IMR-90 (cell line): ENCODE data around the gene RNF17. TPM values are rescaled to one million over a fixed set of nuclear protein-coding genes. Genes with fewer than 3 reads are reported as not detected.

Experiments
- ATAC-seq: fragments of 200-7000 bp; cut with Tn5 transposase; 2 replicates; pipeline ENCODE4 v1.9.1; 2020; ENCODE audit warnings: low read depth, mild to moderate bottlenecking, moderate library complexity
- BruUV-seq: library from RNA; stranded (reverse); fragments of 400-500 nt; replicated peaks from 2 replicates; lab custom pipeline; 2021; lab: Mats Ljungman, UMichigan
- CTCF ChIA-PET: fragments of 300-600 bp; formaldehyde crosslinking; extraction: SDS; loops from one replicate; lab custom pipeline; 2021; ENCODE audit warnings: antibody characterized with exemption; lab: Yijun Ruan, JAX
- POLR2A ChIA-PET: fragments of 300-600 bp; sonication (Branson Sonifier 250); formaldehyde crosslinking; loops from one replicate; lab custom pipeline; 2022; ENCODE audit warnings: antibody characterized with exemption; ENCODE audit not compliant: unreplicated experiment; lab: Charles Lee
- DNase-seq: peaks from one replicate; pipeline ENCODE4 v3.0.0; 2013
- H2AFZ ChIP-seq: replicated peaks from 2 replicates; pipeline ENCODE3; 2013; ENCODE audit warnings: low read length, mild to moderate bottlenecking; ENCODE audit not compliant: poor library complexity
- H2AK5ac ChIP-seq: 2 replicates; pipeline ENCODE4 v1.6.1; 2013; ENCODE audit warnings: low read depth, low read length, inconsistent platforms
- H2AK9ac ChIP-seq: replicated peaks from 2 replicates; pipeline ENCODE3; 2013; ENCODE audit warnings: mild to moderate bottlenecking, low read depth, low read length, moderate library complexity; ENCODE audit not compliant: poor library complexity
- H2BK120ac ChIP-seq: 2 replicates; pipeline ENCODE4 v1.6.1; 2013; ENCODE audit warnings: low read depth, low read length, inconsistent platforms
- H2BK15ac ChIP-seq: 3 replicates; pipeline ENCODE4 v1.6.1; 2013; ENCODE audit warnings: low read depth, low read length, inconsistent platforms
- H2BK20ac ChIP-seq: 2 replicates; pipeline ENCODE4 v1.6.1; 2013; ENCODE audit warnings: low read depth, mild to moderate bottlenecking, inconsistent platforms, low read length, moderate library complexity
- H2BK5ac ChIP-seq: 2 replicates; pipeline ENCODE4 v1.6.1; 2013; ENCODE audit warnings: mild to moderate bottlenecking, low read depth, low read length, inconsistent platforms; ENCODE audit not compliant: poor library complexity, severe bottlenecking
- H3K14ac ChIP-seq: replicated peaks from 2 replicates; pipeline ENCODE4 v1.6.1; 2013; ENCODE audit warnings: low read depth, low read length, inconsistent platforms
- H3K18ac ChIP-seq: 2 replicates; pipeline ENCODE4 v1.6.1; 2013; ENCODE audit warnings: low read depth, low read length, control low read depth
- H3K23ac ChIP-seq: 2 replicates; pipeline ENCODE4 v1.6.1; 2013; ENCODE audit warnings: low read depth, low read length, inconsistent platforms
- H3K27ac ChIP-seq: 2 replicates; pipeline ENCODE4 v1.5.1; 2013; ENCODE audit warnings: mild to moderate bottlenecking, control low read depth, low read length; ENCODE audit not compliant: insufficient read depth
- H3K27me3 ChIP-seq: 2 replicates; pipeline ENCODE4 v1.6.1; 2013; ENCODE audit warnings: low read length; ENCODE audit not compliant: control insufficient read depth, insufficient read depth
- H3K36me3 ChIP-seq: 2 replicates; pipeline ENCODE4 v1.6.1; 2013; ENCODE audit warnings: low read length, mixed read lengths; ENCODE audit not compliant: control insufficient read depth, insufficient read depth
- H3K4ac ChIP-seq: 2 replicates; pipeline ENCODE4 v1.6.1; 2013; ENCODE audit warnings: low read depth, low read length, inconsistent platforms
- H3K4me1 ChIP-seq: 2 replicates; pipeline ENCODE4 v1.6.1; 2013; ENCODE audit warnings: low read length, mixed read lengths; ENCODE audit not compliant: control insufficient read depth, insufficient read depth
- H3K4me2 ChIP-seq: 2 replicates; pipeline ENCODE4 v1.6.1; 2013; ENCODE audit warnings: low read depth, mild to moderate bottlenecking, control low read depth, low read length, moderate library complexity
- H3K4me3 ChIP-seq: 2 replicates; pipeline ENCODE4 v1.5.1; 2013; ENCODE audit warnings: low read depth, mild to moderate bottlenecking, control low read depth, low read length, moderate library complexity; ENCODE audit not compliant: insufficient read depth
- H3K56ac ChIP-seq: 2 replicates; pipeline ENCODE4 v1.6.1; 2013; ENCODE audit warnings: low read length, inconsistent platforms; ENCODE audit not compliant: insufficient read depth; ENCODE audit errors: extremely low read depth
- H3K79me1 ChIP-seq, 2 experiments: 2 replicates each; pipeline ENCODE4 v1.6.1; 2013; ENCODE audit warnings: low read length in 2 of 2, inconsistent platforms in 1 of 2, low read depth in 1 of 2
- H3K9ac ChIP-seq: 2 replicates; pipeline ENCODE4 v1.6.1; 2013; ENCODE audit warnings: low read depth, low read length, control low read depth
- H3K9me1 ChIP-seq: 2 replicates; pipeline ENCODE4 v1.6.1; 2013; ENCODE audit warnings: low read length, inconsistent platforms; ENCODE audit not compliant: insufficient read depth
- H3K9me3 ChIP-seq: 2 replicates; pipeline ENCODE4 v1.6.1; 2013; ENCODE audit warnings: low read length; ENCODE audit not compliant: control insufficient read depth, insufficient read depth
- H4K20me1 ChIP-seq: 2 replicates; pipeline ENCODE4 v1.6.1; 2013; ENCODE audit warnings: low read length, inconsistent platforms; ENCODE audit not compliant: insufficient read depth
- H4K5ac ChIP-seq: 2 replicates; pipeline ENCODE4 v1.6.1; 2013; ENCODE audit warnings: mild to moderate bottlenecking, low read depth, low read length, control low read depth
- H4K8ac ChIP-seq, 2 experiments: 2 replicates each; pipeline ENCODE4 v1.6.1; 2013; ENCODE audit warnings: low read depth in 2 of 2, low read length in 2 of 2, control low read depth in 1 of 2, inconsistent platforms in 1 of 2
- H4K91ac ChIP-seq: 2 replicates; pipeline ENCODE4 v1.6.1; 2013; ENCODE audit warnings: low read depth, low read length, inconsistent platforms; ENCODE audit not compliant: insufficient read depth
- BHLHE40 ChIP-seq: fragments of 150-350 bp; IDR thresholded peaks from 2 replicates; pipeline ENCODE4 v1.6.1; 2016; ENCODE audit warnings: mild to moderate bottlenecking, low read depth, low read length
- CEBPB ChIP-seq: IDR thresholded peaks from 2 replicates; pipeline ENCODE4 v1.6.1; 2012; ENCODE audit warnings: low read depth, low read length, improper control_type of control experiment
- CTCF ChIP-seq: conservative IDR thresholded peaks from 2 replicates; pipeline ENCODE4 v1.5.1; 2012; ENCODE audit warnings: mild to moderate bottlenecking, low read depth, low read length, improper control_type of control experiment
- ELK1 ChIP-seq: fragments of 150-350 bp; IDR thresholded peaks from 2 replicates; pipeline ENCODE4 v1.6.1; 2016; ENCODE audit warnings: low read depth, mild to moderate bottlenecking, low read length, moderate library complexity, borderline replicate concordance
- FOS ChIP-seq: fragments of 150-350 bp; IDR thresholded peaks from 2 replicates; pipeline ENCODE4 v1.6.1; 2016; ENCODE audit warnings: low read depth, low read length
- MAFK ChIP-seq: IDR thresholded peaks from 2 replicates; pipeline ENCODE4 v1.6.1; 2012; ENCODE audit warnings: low read depth, low read length, improper control_type of control experiment
- MAZ ChIP-seq: IDR thresholded peaks from 2 replicates; pipeline ENCODE4 v1.6.1; 2012; ENCODE audit warnings: low read depth, mild to moderate bottlenecking, low read length, improper control_type of control experiment, moderate library complexity, borderline replicate concordance
- MXI1 ChIP-seq: IDR thresholded peaks from 2 replicates; pipeline ENCODE4 v1.6.1; 2012; ENCODE audit warnings: low read depth, mild to moderate bottlenecking, low read length, moderate library complexity, borderline replicate concordance
- POLR2A ChIP-seq: IDR thresholded peaks from 2 replicates; pipeline ENCODE4 v1.6.1; 2012; ENCODE audit warnings: mild to moderate bottlenecking, low read depth, low read length
- RAD21 ChIP-seq: IDR thresholded peaks from 2 replicates; pipeline ENCODE4 v1.6.1; 2012; ENCODE audit warnings: low read length, improper control_type of control experiment
- RCOR1 ChIP-seq: IDR thresholded peaks from 2 replicates; pipeline ENCODE4 v1.6.1; 2012; ENCODE audit warnings: mild to moderate bottlenecking, low read length, improper control_type of control experiment; ENCODE audit not compliant: insufficient replicate concordance
- USF2 ChIP-seq: fragments of 150-350 bp; IDR thresholded peaks from 2 replicates; pipeline ENCODE4 v1.6.1; 2017; ENCODE audit warnings: mild to moderate bottlenecking, antibody characterized with exemption, low read length, low read depth
- WGBS, 2 experiments: methylation state at CpG; one replicate each; pipeline versions ENCODE4 v1.1.5 to v1.1.7; 2013; ENCODE audit warnings: missing lambda C conversion rate in 2 of 2; ENCODE audit not compliant: insufficient read length in 1 of 2; ENCODE audit errors: extremely low coverage in 2 of 2; 5-methylcytosine and 5-hydroxymethylcytosine counted together
- dilution Hi-C: fragments of 300-500 bp; cut with HindIII; formaldehyde crosslinking; loops from one replicate; pipeline ENCODE4 v1.14.3; 2018; ENCODE audit warnings: low sequenced_read_pairs; ENCODE audit not compliant: unreplicated experiment
- in situ Hi-C: fragments of 300-500 bp; cut with MboI; formaldehyde crosslinking; loops from 3 replicates; pipeline ENCODE4 v1.14.3; 2019; ENCODE audit warnings: low sequenced_read_pairs, inconsistent platforms, mixed read lengths
- intact Hi-C: fragments of 100-400 bp; cut with micrococcal nuclease; formaldehyde crosslinking; loops from 2 replicates; pipeline ENCODE4 v1.10.0; 2022
- polyA plus RNA-seq, 3 experiments: library from polyadenylated mRNA; depleted of rRNA; stranded (reverse); fragments of >200 nt; gene quantifications; 2 replicates each; pipeline ENCODE4 v1.2.3, GENCODE V29; 2012; ENCODE audit warnings: low replicate concordance in 1 of 3
- total RNA-seq: library from RNA; depleted of rRNA; stranded (reverse); fragments of >200 nt; gene quantifications from 2 replicates; pipeline ENCODE4 v1.2.3, GENCODE V29; 2012

The RNF17 gene
- total and polyA plus RNA-seq, 2 of the 4 experiments (the other 2 are of a cell fraction): 0.03 to 0.18 TPM

- peaks cover 5% of the 10 kb centered on the region; the same call in 1 of the 2 replicates for H3K9me1 ChIP-seq
- peak overlapping the region; percentile 84 for H3K4me3 ChIP-seq
- peak overlapping the region; percentile 95 to 100 for H4K8ac ChIP-seq
- peak overlapping the region; percentile 95 for H2AFZ ChIP-seq
- peaks cover 2% of the 10 kb centered on the region; the same call in 1 of the 2 replicates for H3K27me3 ChIP-seq
- WGBS, 2 experiments: 0% methylated on average over 2 of the region's 60 CpGs; no CpG with 5 or more reads in 1 of the 2 experiments
- H3K4me1 ChIP-seq: peaks cover 2% of the 10 kb centered on the region; the same call in 1 of the 2 replicates
- peak overlapping the region; percentile 83 for H2BK120ac ChIP-seq
- peak overlapping the region; percentile 99 for H3K23ac ChIP-seq
- no peaks in the 10 kb centered on the region for H4K20me1 ChIP-seq
- H3K14ac ChIP-seq: peak overlapping the region; percentile 93
- H2BK5ac ChIP-seq: peak overlapping the region; percentile 94
- peak overlapping the region; percentile 94 for H3K4ac ChIP-seq
- DNase-seq (peak; percentile 97), ATAC-seq (peak; percentile 99)
- peak overlapping the region; percentile 65; the same call in 1 of the 2 replicates for H2AK5ac ChIP-seq
- no peaks in the 10 kb centered on the region for H3K9me3 ChIP-seq
- dilution Hi-C loops (no loop called here), in situ Hi-C loops (no loop called here), intact Hi-C loops (loop anchor here (2.0 kb wide), 1 partner anchor 72 kb away; no protein-coding TSS in a partner anchor)
- TF ChIP-seq RAD21 (no peak), BHLHE40 (no peak), ELK1 (no peak), MXI1 (peak; percentile 58; the same call in 1 of the 2 replicates), MAZ (peak; percentile 67; the same call in 1 of the 2 replicates), USF2 (peak; percentile 5; the same call in 1 of the 2 replicates), RCOR1 (no peak), POLR2A (peak; percentile 94), CEBPB (0 out of 2 replicates have a peak, but pooled peaks have one; percentile 24), MAFK (no peak), FOS (no peak), CTCF (0 out of 2 replicates have a peak, but pooled peaks have one; percentile 6)
- no peak overlapping the region for H2BK20ac ChIP-seq
- peak overlapping the region; percentile 50 for H2AK9ac ChIP-seq
- peak overlapping the region; percentile 85 for H4K91ac ChIP-seq
- peak overlapping the region; percentile 99 for H3K27ac ChIP-seq
- H3K79me1 ChIP-seq: peaks cover 15 to 17% of the 10 kb centered on the region in 2 experiments
- H3K4me2 ChIP-seq: peak overlapping the region; percentile 78
- H3K56ac ChIP-seq: peak overlapping the region; percentile 99
- H3K18ac ChIP-seq: peak overlapping the region; percentile 95
- peak overlapping the region; percentile 71; the same call in 1 of the 3 replicates for H2BK15ac ChIP-seq
- POLR2A ChIA-PET: no interaction called here
- H4K5ac ChIP-seq: peak overlapping the region; percentile 96
- H3K9ac ChIP-seq: peak overlapping the region; percentile 99
- no peaks in the 10 kb centered on the region for H3K36me3 ChIP-seq
- CTCF ChIA-PET: no interaction called here
- TSS peak; percentile 98 for BruUV-seq
These were observed 159.0 kb downstream of the RNF17 start for GRCh38 chr13:24922745-24923591.
